HepG2 (cell line): ENCODE measurements around the gene OSGIN1. TPM values are rescaled to one million over a fixed set of nuclear protein-coding genes. Genes with fewer than 3 reads are reported as not detected.

Source experiments
- AGO2 ChIP-seq: fragments of 200-400 bp; formaldehyde crosslinking; optimal IDR thresholded peaks from 2 replicates; pipeline ENCODE3; 2017; ENCODE audit warnings: mild to moderate bottlenecking, low read depth, low read length, moderate library complexity
- EEA1 ChIP-seq: sonication (generic); formaldehyde crosslinking; IDR thresholded peaks from 2 replicates; pipeline ENCODE4 v1.5.1; 2020; ENCODE audit warnings: mild to moderate bottlenecking, missing genetic modification reagents, borderline replicate concordance
- ETV6 ChIP-seq: sonication (generic); formaldehyde crosslinking; conservative IDR thresholded peaks from 2 replicates; pipeline ENCODE4 v1.4.0; 2020; ENCODE audit warnings: missing genetic modification reagents
- GTF2F1 ChIP-seq: fragments of 150-350 bp; IDR thresholded peaks from 2 replicates; pipeline ENCODE4 v1.6.1; 2014; ENCODE audit warnings: low read length
- GZF1 ChIP-seq: sonication (generic); formaldehyde crosslinking; IDR thresholded peaks from 2 replicates; pipeline ENCODE4 v1.5.1; 2020; ENCODE audit warnings: mild to moderate bottlenecking, missing genetic modification reagents
- HMG20B ChIP-seq: conservative IDR thresholded peaks from 2 replicates; pipeline ENCODE4 v1.6.1; 2016; ENCODE audit warnings: missing genetic modification reagents, missing compliant biosample characterization
- KDM5B ChIP-seq: sonication (generic); formaldehyde crosslinking; IDR thresholded peaks from 2 replicates; pipeline ENCODE4 v1.4.0; 2020; ENCODE audit warnings: missing genetic modification reagents, mild to moderate bottlenecking, borderline replicate concordance
- MAZ ChIP-seq, 2 experiments: sonication (generic) in 1 of 2; formaldehyde crosslinking in 1 of 2; IDR thresholded peaks; 2 replicates each; pipeline versions ENCODE4 v1.5.0 to v1.6.1; 2012 to 2020; ENCODE audit warnings: low read depth in 2 of 2, mild to moderate bottlenecking in 2 of 2, borderline replicate concordance in 1 of 2, improper control_type of control experiment in 1 of 2, low read length in 1 of 2, missing genetic modification reagents in 1 of 2, moderate library complexity in 1 of 2
- PCBP1 ChIP-seq: fragments of 200-400 bp; formaldehyde crosslinking; IDR thresholded peaks from 2 replicates; pipeline ENCODE4 v1.6.1; 2017; ENCODE audit warnings: mild to moderate bottlenecking, low read depth, low read length, borderline replicate concordance
- SNAI1 ChIP-seq: sonication (generic); formaldehyde crosslinking; IDR thresholded peaks from 2 replicates; pipeline ENCODE4 v1.5.0; 2020; ENCODE audit warnings: mild to moderate bottlenecking, missing genetic modification reagents, borderline replicate concordance
- TP53 ChIP-seq: sonication (generic); formaldehyde crosslinking; conservative IDR thresholded peaks from 2 replicates; pipeline ENCODE4 v1.4.0; 2020; ENCODE audit warnings: missing genetic modification reagents
- ZBTB8A ChIP-seq: sonication (generic); formaldehyde crosslinking; IDR thresholded peaks from 2 replicates; pipeline ENCODE4 v1.4.0; 2020; ENCODE audit warnings: mild to moderate bottlenecking, low read depth, missing genetic modification reagents, borderline replicate concordance
- ZFY ChIP-seq: sonication (generic); formaldehyde crosslinking; IDR thresholded peaks from 2 replicates; pipeline ENCODE4 v1.4.0; 2020; ENCODE audit warnings: missing genetic modification reagents
- ZMYM4 ChIP-seq: sonication (generic); formaldehyde crosslinking; IDR thresholded peaks from 2 replicates; pipeline ENCODE4 v1.8.1; 2023; ENCODE audit warnings: mild to moderate bottlenecking, missing genetic modification reagents
- ZNF230 ChIP-seq: sonication (generic); formaldehyde crosslinking; IDR thresholded peaks from 2 replicates; pipeline ENCODE4 v1.4.0; 2020; ENCODE audit warnings: mild to moderate bottlenecking, missing genetic modification reagents
- ZNF234 ChIP-seq: sonication (generic); formaldehyde crosslinking; conservative IDR thresholded peaks from 2 replicates; pipeline ENCODE4 v1.5.1; 2020; ENCODE audit warnings: mild to moderate bottlenecking, missing genetic modification reagents
- ZNF3 ChIP-seq: IDR thresholded peaks from 2 replicates; pipeline ENCODE4 v1.7.0; 2017; ENCODE audit warnings: inconsistent platforms
- ZNF30 ChIP-seq: sonication (generic); formaldehyde crosslinking; IDR thresholded peaks from 2 replicates; pipeline ENCODE4 v1.5.0; 2020; ENCODE audit warnings: mild to moderate bottlenecking, missing genetic modification reagents
- ZNF816 ChIP-seq: sonication (generic); formaldehyde crosslinking; IDR thresholded peaks from 2 replicates; pipeline ENCODE4 v1.8.0; 2022; ENCODE audit warnings: missing genetic modification reagents, mild to moderate bottlenecking, borderline replicate concordance
- polyA plus RNA-seq, 8 experiments: library from polyadenylated mRNA; depleted of rRNA in 3 of 8; stranded (reverse) in 7 of 8; unstranded in 1 of 8; fragments of >200 nt; fragmentation: Illumina TruSeq in 4 of 8; extraction: Trizol in 4 of 8; gene quantifications; 2 replicates each; pipeline versions ENCODE4 v1.2.1 to v1.2.3, GENCODE V29; 2011 to 2016; ENCODE audit warnings: low read depth in 4 of 8, missing spikeins in 1 of 8, mixed read lengths in 1 of 8; ENCODE audit not compliant: insufficient read depth in 1 of 8
- total RNA-seq, 5 experiments: library from RNA; depleted of rRNA; stranded (reverse); fragments of >200 nt; fragmentation: Illumina TruSeq; extraction: Trizol; gene quantifications; 2 replicates each; pipeline ENCODE4 v1.2.3, GENCODE V29; 2016; ENCODE audit warnings: low read depth in 1 of 5
- TF ChIP-seq, protein P1 (sequence below): sonication (generic); formaldehyde crosslinking; IDR thresholded peaks from 2 replicates; pipeline ENCODE4 v1.9.0; 2021; ENCODE audit warnings: missing genetic modification reagents, borderline replicate concordance
- TF ChIP-seq, protein P2 (sequence below): IDR thresholded peaks from 2 replicates; pipeline ENCODE4 v1.6.1; 2012; ENCODE audit warnings: low read depth, low read length, improper control_type of control experiment
- TF ChIP-seq, protein P3 (sequence below): sonication (generic); formaldehyde crosslinking; IDR thresholded peaks from 2 replicates; pipeline ENCODE4 v1.4.0; 2020; ENCODE audit warnings: missing genetic modification reagents, mild to moderate bottlenecking, borderline replicate concordance

OSGIN1 gene
- total and polyA plus RNA-seq, 2 of the 13 experiments (the other 11 are each of a cell fraction or from before 2014, with no cell fraction given): 20.5 to 27.1 TPM

DNA sequence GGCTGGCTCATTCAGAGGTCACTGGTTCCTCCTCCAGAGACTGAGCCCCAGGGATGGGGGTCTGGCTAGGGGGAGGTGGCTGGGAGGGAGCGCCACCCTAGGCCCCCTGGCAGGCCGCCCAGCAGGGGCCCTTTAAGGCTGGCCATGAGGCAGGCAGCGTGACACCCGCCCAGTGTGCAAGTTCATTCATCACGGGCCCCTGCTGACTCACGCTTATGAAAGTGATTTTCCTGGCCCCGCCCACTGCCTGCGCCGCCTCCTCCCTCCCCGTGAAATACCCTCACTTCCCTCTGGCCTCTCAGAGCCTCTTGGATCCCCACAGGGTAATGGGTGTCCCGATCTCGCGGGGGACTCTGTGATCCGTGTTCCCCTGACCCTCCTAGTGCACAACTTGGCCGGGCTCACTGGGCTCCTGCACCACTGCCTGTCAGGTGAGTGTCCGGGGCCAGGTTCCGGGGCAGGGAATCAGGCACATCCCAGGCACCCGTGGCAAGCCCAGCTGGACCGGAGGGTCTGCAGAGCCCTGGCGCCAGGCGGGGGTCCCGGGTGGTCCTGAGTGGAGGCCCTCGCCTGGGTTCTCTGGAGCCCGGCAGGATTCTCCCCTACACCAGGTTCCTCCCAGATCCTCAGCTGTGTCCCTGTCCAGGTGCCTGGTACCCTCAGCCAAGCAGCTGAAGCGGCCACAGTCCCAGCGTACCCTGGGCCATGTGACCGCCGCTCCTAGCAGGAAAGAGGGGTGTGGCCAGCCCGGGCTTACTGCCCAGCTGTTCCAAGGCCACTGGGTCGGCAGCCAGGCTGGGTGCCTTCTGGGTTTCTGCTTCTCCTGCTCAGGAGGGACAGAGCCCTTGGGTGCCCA is at the start of gene OSGIN1 (continued):
- TF ChIP-seq KDM5B (CRISPR knock-in tag) (peak; percentile 67; the same call in 1 of the 2 replicates), SNAI1 (0 out of 2 replicates have a peak, but pooled peaks have one; percentile 77), ZNF30 (CRISPR knock-in tag) (no peak), PCBP1 (peak; percentile 61; the same call in 1 of the 2 replicates), ETV6 (0 out of 2 replicates have a peak, but pooled peaks have one; percentile 47), ZMYM4 (CRISPR knock-in tag) (peak; percentile 39; the same call in 1 of the 2 replicates), GZF1 (CRISPR knock-in tag) (peak; percentile 56; the same call in 1 of the 2 replicates), AGO2 (peak; percentile 96), GTF2F1 (peak; percentile 69; the same call in 1 of the 2 replicates), MAZ (IDR thresholded peaks at IDR 0.05; ENCODE audit: borderline replicate concordance, low read depth, low read length) (peak; percentile 56), MAZ (CRISPR knock-in tag; IDR thresholded peaks at IDR 0.05; ENCODE audit: low read depth) (peak; percentile 59), ZBTB8A (CRISPR knock-in tag) (no peak), ZFY (CRISPR knock-in tag) (peak; percentile 66; the same call in 1 of the 2 replicates), EEA1 (CRISPR knock-in tag) (0 out of 2 replicates have a peak, but pooled peaks have one; percentile 34), HMG20B (CRISPR knock-in tag) (no peak), TP53 (peak; percentile 80; the same call in 1 of the 2 replicates), ZNF230 (CRISPR knock-in tag) (peak; percentile 74; the same call in 1 of the 2 replicates), ZNF3 (CRISPR knock-in tag) (no peak; the same call in 1 of the 2 replicates), ZNF816 (CRISPR knock-in tag) (no peak), ZNF234 (no peak)
- TF ChIP-seq, protein P1, sequence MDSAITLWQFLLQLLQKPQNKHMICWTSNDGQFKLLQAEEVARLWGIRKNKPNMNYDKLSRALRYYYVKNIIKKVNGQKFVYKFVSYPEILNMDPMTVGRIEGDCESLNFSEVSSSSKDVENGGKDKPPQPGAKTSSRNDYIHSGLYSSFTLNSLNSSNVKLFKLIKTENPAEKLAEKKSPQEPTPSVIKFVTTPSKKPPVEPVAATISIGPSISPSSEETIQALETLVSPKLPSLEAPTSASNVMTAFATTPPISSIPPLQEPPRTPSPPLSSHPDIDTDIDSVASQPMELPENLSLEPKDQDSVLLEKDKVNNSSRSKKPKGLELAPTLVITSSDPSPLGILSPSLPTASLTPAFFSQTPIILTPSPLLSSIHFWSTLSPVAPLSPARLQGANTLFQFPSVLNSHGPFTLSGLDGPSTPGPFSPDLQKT (CRISPR knock-in tag): no peak
- TF ChIP-seq, protein P2, sequence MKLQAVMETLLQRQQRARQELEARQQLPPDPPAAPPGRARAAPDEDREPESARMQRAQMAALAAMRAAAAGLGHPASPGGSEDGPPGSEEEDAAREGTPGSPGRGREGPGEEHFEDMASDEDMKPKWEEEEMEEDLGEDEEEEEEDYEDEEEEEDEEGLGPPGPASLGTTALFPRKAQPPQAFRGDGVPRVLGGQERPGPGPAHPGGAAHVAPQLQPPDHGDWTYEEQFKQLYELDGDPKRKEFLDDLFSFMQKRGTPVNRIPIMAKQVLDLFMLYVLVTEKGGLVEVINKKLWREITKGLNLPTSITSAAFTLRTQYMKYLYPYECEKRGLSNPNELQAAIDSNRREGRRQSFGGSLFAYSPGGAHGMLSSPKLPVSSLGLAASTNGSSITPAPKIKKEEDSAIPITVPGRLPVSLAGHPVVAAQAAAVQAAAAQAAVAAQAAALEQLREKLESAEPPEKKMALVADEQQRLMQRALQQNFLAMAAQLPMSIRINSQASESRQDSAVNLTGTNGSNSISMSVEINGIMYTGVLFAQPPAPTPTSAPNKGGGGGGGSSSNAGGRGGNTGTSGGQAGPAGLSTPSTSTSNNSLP: peak; percentile 50
- TF ChIP-seq, protein P3, sequence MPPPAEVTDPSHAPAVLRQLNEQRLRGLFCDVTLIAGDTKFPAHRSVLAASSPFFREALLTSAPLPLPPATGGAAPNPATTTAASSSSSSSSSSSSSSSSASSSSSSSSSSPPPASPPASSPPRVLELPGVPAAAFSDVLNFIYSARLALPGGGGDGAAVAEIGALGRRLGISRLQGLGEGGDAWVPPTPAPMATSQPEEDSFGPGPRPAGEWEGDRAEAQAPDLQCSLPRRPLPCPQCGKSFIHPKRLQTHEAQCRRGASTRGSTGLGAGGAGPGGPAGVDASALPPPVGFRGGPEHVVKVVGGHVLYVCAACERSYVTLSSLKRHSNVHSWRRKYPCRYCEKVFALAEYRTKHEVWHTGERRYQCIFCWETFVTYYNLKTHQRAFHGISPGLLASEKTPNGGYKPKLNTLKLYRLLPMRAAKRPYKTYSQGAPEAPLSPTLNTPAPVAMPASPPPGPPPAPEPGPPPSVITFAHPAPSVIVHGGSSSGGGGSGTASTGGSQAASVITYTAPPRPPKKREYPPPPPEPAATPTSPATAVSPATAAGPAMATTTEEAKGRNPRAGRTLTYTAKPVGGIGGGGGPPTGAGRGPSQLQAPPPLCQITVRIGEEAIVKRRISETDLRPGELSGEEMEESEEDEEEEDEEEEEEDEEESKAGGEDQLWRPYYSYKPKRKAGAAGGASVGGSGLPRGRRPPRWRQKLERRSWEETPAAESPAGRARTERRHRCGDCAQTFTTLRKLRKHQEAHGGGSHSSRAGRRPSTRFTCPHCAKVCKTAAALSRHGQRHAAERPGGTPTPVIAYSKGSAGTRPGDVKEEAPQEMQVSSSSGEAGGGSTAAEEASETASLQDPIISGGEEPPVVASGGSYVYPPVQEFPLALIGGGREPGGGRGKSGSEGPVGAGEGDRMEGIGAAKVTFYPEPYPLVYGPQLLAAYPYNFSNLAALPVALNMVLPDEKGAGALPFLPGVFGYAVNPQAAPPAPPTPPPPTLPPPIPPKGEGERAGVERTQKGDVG (CRISPR knock-in tag): no peak
